Parathyroid adenoma (tissue), 2 donors: ENCODE measurements around the gene TAF15.

ENCODE experiments used
- H2AFZ ChIP-seq: fragments of 300-600 bp; sonication (generic); one replicate; pipeline ENCODE4 v1.7.0; 2017; ENCODE audit warnings: antibody characterized with exemption, mild to moderate bottlenecking
- H3K27ac ChIP-seq: fragments of 300-600 bp; sonication (generic); one replicate; pipeline ENCODE4 v1.7.0; 2017
- H3K27me3 ChIP-seq: fragments of 300-600 bp; sonication (generic); one replicate; pipeline ENCODE4 v1.7.0; 2017; ENCODE audit warnings: low read length; ENCODE audit not compliant: control insufficient read depth, insufficient read depth
- H3K36me3 ChIP-seq: fragments of 300-600 bp; sonication (generic); one replicate; pipeline ENCODE4 v1.7.0; 2017; ENCODE audit warnings: low read length; ENCODE audit not compliant: control insufficient read depth, insufficient read depth
- H3K4me1 ChIP-seq: fragments of 300-600 bp; sonication (generic); one replicate; pipeline ENCODE4 v1.7.0; 2017; ENCODE audit warnings: control low read depth
- H3K4me2 ChIP-seq: fragments of 300-600 bp; sonication (generic); one replicate; pipeline ENCODE4 v1.7.0; 2017; ENCODE audit warnings: low read length
- H3K4me3 ChIP-seq: fragments of 300-600 bp; sonication (generic); one replicate; pipeline ENCODE4 v1.7.0; 2017; ENCODE audit warnings: low read depth, low read length
- H3K79me2 ChIP-seq: fragments of 300-600 bp; sonication (generic); one replicate; pipeline ENCODE4 v1.7.0; 2017; ENCODE audit warnings: control low read depth
- H3K9ac ChIP-seq: fragments of 300-600 bp; sonication (generic); one replicate; pipeline ENCODE4 v1.7.0; 2017; ENCODE audit warnings: mild to moderate bottlenecking
- H3K9me3 ChIP-seq: fragments of 300-600 bp; sonication (generic); one replicate; pipeline ENCODE4 v1.7.0; 2017; ENCODE audit warnings: low read length; ENCODE audit not compliant: control insufficient read depth
- CTCF ChIP-seq: fragments of 300-600 bp; sonication (generic); IDR thresholded peaks from one replicate; pipeline ENCODE4 v1.7.0; 2017; ENCODE audit warnings: antibody characterized with exemption, mild to moderate bottlenecking
- donor health status: primary hyperparathyroidism.

TAF15 gene

DNA sequence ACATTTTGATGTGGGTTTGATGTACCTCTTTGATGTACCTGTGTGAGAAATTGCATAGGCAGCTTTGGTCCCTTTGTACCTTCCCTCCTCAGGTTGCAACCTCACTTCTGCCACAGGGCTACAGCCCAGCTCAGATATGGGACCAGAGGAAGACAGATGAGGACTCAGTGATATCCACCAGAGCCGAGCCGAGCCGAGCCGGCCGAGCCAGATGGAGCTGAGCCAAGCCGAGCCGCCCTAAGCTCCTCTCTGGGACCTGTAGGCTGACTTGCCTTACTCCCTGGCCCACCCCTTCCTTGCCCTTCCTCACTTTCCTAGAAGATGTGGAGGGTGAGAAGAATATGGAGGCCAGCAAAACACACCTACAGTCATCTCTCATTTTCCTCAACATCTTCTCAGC lies 55.6 kb downstream of the TAF15 start:
- TF ChIP-seq CTCF, result no peak
- no peaks in the 10 kb centered on the region for H3K9me3 ChIP-seq
- no peaks in the 10 kb centered on the region for H3K79me2 ChIP-seq
- no peak overlapping the region for H3K27ac ChIP-seq
- H3K27me3 ChIP-seq, result no peaks in the 10 kb centered on the region
- no peaks in the 10 kb centered on the region for H3K36me3 ChIP-seq
- H3K4me1 ChIP-seq, result no peaks in the 10 kb centered on the region
- no peak overlapping the region for H3K4me2 ChIP-seq
- H3K4me3 ChIP-seq, result no peak overlapping the region
- no peak overlapping the region for H3K9ac ChIP-seq
- no peak overlapping the region for H2AFZ ChIP-seq

- Histone ChIP-seq H3K79me2 (no peaks in the 10 kb centered on the region), H2AFZ (no peak overlapping the region), H3K9ac (no peak overlapping the region), H3K36me3 (no peaks in the 10 kb centered on the region), H3K27ac (no peak overlapping the region), H3K4me2 (no peak overlapping the region), H3K27me3 (no peaks in the 10 kb centered on the region), H3K4me3 (no peak overlapping the region), H3K9me3 (no peaks in the 10 kb centered on the region), H3K4me1 (no peaks in the 10 kb centered on the region)
- no peak for TF ChIP-seq CTCF
Measured at GRCh38 chr17:35865412-35866340, 56.4 kb downstream of the TAF15 start.

GRCh38 chr17:35866341-35866950 lies 57.2 kb downstream of the TAF15 start:
- Histone ChIP-seq H2AFZ (no peak overlapping the region), H3K27me3 (no peaks in the 10 kb centered on the region), H3K9ac (no peak overlapping the region), H3K27ac (no peak overlapping the region), H3K4me2 (no peak overlapping the region), H3K79me2 (no peaks in the 10 kb centered on the region), H3K9me3 (no peaks in the 10 kb centered on the region), H3K4me3 (no peak overlapping the region), H3K4me1 (no peaks in the 10 kb centered on the region), H3K36me3 (no peaks in the 10 kb centered on the region)
- TF ChIP-seq CTCF, result no peak

GRCh38 chr17:35867574-35867973 lies 58.3 kb downstream of the TAF15 start:
- no peak overlapping the region for H3K4me2 ChIP-seq

More at GRCh38 chr17:35867574-35867973, 58.3 kb downstream of the TAF15 start:
- Histone ChIP-seq H3K9ac (no peak overlapping the region), H3K79me2 (no peaks in the 10 kb centered on the region), H3K27ac (no peak overlapping the region), H3K27me3 (no peaks in the 10 kb centered on the region), H2AFZ (no peak overlapping the region), H3K9me3 (no peaks in the 10 kb centered on the region), H3K4me3 (no peak overlapping the region), H3K36me3 (no peaks in the 10 kb centered on the region), H3K4me1 (no peaks in the 10 kb centered on the region)
- TF ChIP-seq CTCF, result no peak
